HEK293T (cell line): Measurements from ENCODE around the gene KIAA0513.

ENCODE experiments used
- BHLHE40 ChIP-seq: fragments of 450-650 bp; IDR thresholded peaks from 2 replicates; pipeline ENCODE4 v1.6.1; 2016; ENCODE audit warnings: mild to moderate bottlenecking, moderate library complexity, borderline replicate concordance
- ELF4 ChIP-seq: fragments of 450-650 bp; IDR thresholded peaks from 2 replicates; pipeline ENCODE4 v1.6.1; 2017; ENCODE audit warnings: antibody characterized with exemption
- FOXA1 ChIP-seq: fragments of 450-650 bp; IDR thresholded peaks from 2 replicates; pipeline ENCODE4 v1.6.1; 2016; ENCODE audit warnings: mild to moderate bottlenecking
- FOXM1 ChIP-seq: fragments of 450-650 bp; IDR thresholded peaks from 2 replicates; pipeline ENCODE4 v1.6.1; 2017; ENCODE audit warnings: mild to moderate bottlenecking, borderline replicate concordance
- NFRKB ChIP-seq: fragments of 450-650 bp; IDR thresholded peaks from 2 replicates; pipeline ENCODE4 v1.6.1; 2016; ENCODE audit warnings: mild to moderate bottlenecking, moderate library complexity
- TARDBP ChIP-seq: fragments of 450-650 bp; IDR thresholded peaks from 2 replicates; pipeline ENCODE4 v1.6.1; 2016
- ZNF384 ChIP-seq: fragments of 450-650 bp; IDR thresholded peaks from 2 replicates; pipeline ENCODE4 v1.6.1; 2016
- TF ChIP-seq, protein P1 (sequence below): fragments of 450-650 bp; IDR thresholded peaks from 2 replicates; pipeline ENCODE4 v1.6.1; 2016

GRCh38 chr16:85124636-85125346 lies 97.2 kb downstream of the KIAA0513 start:
- TF ChIP-seq, protein P1, sequence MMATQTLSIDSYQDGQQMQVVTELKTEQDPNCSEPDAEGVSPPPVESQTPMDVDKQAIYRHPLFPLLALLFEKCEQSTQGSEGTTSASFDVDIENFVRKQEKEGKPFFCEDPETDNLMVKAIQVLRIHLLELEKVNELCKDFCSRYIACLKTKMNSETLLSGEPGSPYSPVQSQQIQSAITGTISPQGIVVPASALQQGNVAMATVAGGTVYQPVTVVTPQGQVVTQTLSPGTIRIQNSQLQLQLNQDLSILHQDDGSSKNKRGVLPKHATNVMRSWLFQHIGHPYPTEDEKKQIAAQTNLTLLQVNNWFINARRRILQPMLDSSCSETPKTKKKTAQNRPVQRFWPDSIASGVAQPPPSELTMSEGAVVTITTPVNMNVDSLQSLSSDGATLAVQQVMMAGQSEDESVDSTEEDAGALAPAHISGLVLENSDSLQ, result no peak
- TF ChIP-seq NFRKB (no peak), ELF4 (no peak), TARDBP (no peak), BHLHE40 (no peak), FOXA1 (no peak), FOXM1 (no peak), ZNF384 (no peak)
